ENCODE measurements around the gene LTBP1. TPM values are rescaled to one million over a fixed set of nuclear protein-coding genes. Genes with fewer than 3 reads are reported as not detected.
A peak's percentile ranks its signal among the peaks of the same experiment; 100 is the strongest.

LTBP1 gene
- total RNA-seq, 1 donor: 33.7 TPM

- TF ChIP-seq, protein P1, sequence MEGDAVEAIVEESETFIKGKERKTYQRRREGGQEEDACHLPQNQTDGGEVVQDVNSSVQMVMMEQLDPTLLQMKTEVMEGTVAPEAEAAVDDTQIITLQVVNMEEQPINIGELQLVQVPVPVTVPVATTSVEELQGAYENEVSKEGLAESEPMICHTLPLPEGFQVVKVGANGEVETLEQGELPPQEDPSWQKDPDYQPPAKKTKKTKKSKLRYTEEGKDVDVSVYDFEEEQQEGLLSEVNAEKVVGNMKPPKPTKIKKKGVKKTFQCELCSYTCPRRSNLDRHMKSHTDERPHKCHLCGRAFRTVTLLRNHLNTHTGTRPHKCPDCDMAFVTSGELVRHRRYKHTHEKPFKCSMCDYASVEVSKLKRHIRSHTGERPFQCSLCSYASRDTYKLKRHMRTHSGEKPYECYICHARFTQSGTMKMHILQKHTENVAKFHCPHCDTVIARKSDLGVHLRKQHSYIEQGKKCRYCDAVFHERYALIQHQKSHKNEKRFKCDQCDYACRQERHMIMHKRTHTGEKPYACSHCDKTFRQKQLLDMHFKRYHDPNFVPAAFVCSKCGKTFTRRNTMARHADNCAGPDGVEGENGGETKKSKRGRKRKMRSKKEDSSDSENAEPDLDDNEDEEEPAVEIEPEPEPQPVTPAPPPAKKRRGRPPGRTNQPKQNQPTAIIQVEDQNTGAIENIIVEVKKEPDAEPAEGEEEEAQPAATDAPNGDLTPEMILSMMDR (IDR thresholded peaks at IDR 0.05; ENCODE audit: insufficient read depth, low read depth, low read length): no peak
- no peak overlapping the region for H3K4me3 ChIP-seq (ENCODE audit: low read depth, low read length)
- peak; percentile 27 for DNase-seq (ENCODE audit: low read depth)
Measured at GRCh38 chr2:33264766-33265165, 318.0 kb downstream of the LTBP1 start.

DNA sequence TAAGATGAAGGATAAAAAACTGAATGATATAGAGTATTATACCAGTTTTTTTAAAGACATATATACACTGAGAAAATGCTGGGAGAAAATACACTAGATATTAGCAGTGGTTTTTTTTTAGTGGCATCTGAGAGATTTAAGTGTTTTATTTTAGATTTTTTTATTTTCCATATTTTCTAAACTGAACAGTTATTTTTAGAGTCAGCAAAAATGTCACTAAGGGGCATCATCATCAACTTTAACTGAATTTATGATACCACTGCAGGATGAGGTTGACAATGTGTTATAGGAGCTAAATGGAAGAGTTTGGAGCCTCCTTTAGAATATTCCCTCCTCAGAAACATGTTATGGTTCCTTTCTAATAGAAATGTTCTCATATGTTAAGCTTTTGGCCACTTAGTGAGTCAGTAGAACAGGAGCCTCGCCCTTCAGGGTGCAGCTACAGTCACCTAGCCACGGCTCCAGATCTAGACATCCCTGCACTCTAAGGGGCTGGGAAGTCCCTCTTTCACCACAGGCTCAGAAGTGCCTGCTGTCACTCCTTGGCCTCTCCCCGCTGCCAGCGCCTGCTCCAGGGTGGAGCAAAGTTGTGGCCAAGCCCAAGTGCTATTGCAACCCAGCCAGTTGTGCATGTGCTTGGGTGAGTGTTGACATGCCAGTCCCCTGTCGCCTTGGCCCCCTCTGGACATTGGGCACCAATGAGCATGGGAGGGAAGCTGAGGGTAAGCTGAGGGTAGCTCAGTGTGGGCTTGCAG, 319.0 kb downstream of the LTBP1 start:
- DNase-seq (ENCODE audit: low read depth): no peak
- TF ChIP-seq, protein P1 (IDR thresholded peaks at IDR 0.05; ENCODE audit: insufficient read depth, low read depth, low read length): no peak

GRCh38 chr2:33266467-33266866, 319.7 kb downstream of the LTBP1 start:
- no peak overlapping the region for H3K4me3 ChIP-seq (ENCODE audit: low read depth, low read length)
- no peak for DNase-seq (ENCODE audit: low read depth)
- TF ChIP-seq, protein P1 (IDR thresholded peaks at IDR 0.05; ENCODE audit: insufficient read depth, low read depth, low read length): no peak

More for the DNA sequence above, 319.0 kb downstream of the LTBP1 start:
- H3K4me3 ChIP-seq (ENCODE audit: low read depth, low read length): no peak overlapping the region

DNA sequence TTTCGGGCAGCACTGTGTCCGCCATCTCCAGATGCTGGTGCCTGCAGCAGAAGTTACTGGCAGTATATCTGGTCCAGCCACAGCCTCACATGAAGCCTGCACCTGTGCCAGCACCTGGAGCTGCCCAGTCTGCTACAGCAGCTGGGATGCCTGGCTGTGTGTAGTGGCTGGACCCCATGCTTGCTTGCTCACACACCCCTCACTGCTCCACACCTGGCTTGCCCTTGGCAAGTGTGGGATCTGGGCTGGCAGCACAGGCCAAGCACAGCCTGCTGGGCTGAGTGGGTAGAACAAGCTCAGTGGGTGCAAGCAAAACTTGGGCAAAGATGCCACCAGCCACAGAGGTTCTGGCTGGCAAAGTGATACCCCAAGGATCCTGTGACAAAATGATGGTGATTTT, 320.3 kb downstream of the LTBP1 start:
- H3K4me3 ChIP-seq (ENCODE audit: low read depth, low read length): no peak overlapping the region
- DNase-seq (ENCODE audit: low read depth): no peak
- TF ChIP-seq, protein P1 (IDR thresholded peaks at IDR 0.05; ENCODE audit: insufficient read depth, low read depth, low read length): no peak

GRCh38 chr2:33267756-33268155, 321.0 kb downstream of the LTBP1 start:
- no peak overlapping the region for H3K4me3 ChIP-seq (ENCODE audit: low read depth, low read length)
- TF ChIP-seq, protein P1 (IDR thresholded peaks at IDR 0.05; ENCODE audit: insufficient read depth, low read depth, low read length): no peak
- DNase-seq (ENCODE audit: low read depth): peak; percentile 66

DNA sequence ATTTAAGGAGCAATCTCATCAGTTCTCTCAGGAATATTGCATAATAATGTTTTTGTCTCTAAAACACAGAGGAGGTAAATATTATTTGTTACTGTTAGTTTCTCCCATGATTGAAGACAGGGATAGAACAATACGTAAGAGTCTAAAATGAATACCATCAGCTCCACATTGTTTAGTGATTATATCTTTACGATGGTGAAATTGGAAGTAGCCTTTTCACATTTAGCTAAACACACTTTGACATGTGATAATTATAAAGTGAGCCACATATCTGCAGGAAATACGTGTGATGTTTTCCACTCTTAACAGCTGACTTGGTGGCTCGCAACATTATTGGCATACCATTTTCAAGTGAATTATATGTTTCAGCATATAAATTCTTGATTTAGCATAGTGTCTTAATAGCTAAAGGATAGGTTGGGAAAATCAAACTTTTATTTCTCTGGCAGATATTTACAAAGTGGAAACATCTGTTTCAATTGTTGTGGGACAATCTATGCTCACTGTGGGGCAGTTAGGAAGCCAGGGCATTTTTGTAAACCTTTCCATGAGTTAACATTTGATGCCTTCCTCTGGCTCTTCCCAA, 321.6 kb downstream of the LTBP1 start:
- peak; percentile 85 for DNase-seq (ENCODE audit: low read depth)
- no peak overlapping the region for H3K4me3 ChIP-seq (ENCODE audit: low read depth, low read length)
- TF ChIP-seq, protein P1 (IDR thresholded peaks at IDR 0.05; ENCODE audit: insufficient read depth, low read depth, low read length): no peak
